Measurements from ENCODE around the gene AHNAK2.

Gene AHNAK2

GRCh38 chr14:104983231-104983721 lies 5.1 kb upstream of the AHNAK2 start:
- H3K27ac ChIP-seq, result no peak overlapping the region
- TF ChIP-seq CTCF (conservative IDR thresholded peaks at IDR 0.05), result no peak

- no peak for TF ChIP-seq CTCF (conservative IDR thresholded peaks at IDR 0.05)
- H3K27ac ChIP-seq, result no peak overlapping the region
Observed at GRCh38 chr14:104982548-104983230, 4.5 kb upstream of the AHNAK2 start.

GRCh38 chr14:104981699-104982541 lies 3.7 kb upstream of the AHNAK2 start:
- no peak overlapping the region for H3K27ac ChIP-seq
- no peak for TF ChIP-seq CTCF (conservative IDR thresholded peaks at IDR 0.05)

GRCh38 chr14:104980611-104981531 lies 2.7 kb upstream of the AHNAK2 start:
- TF ChIP-seq CTCF (conservative IDR thresholded peaks at IDR 0.05), result no peak
- peak overlapping the region; percentile 67 for H3K27ac ChIP-seq

- no peak for TF ChIP-seq CTCF (conservative IDR thresholded peaks at IDR 0.05)
- peak overlapping the region; percentile 67 for H3K27ac ChIP-seq
Observed at GRCh38 chr14:104979758-104980610, 1.8 kb upstream of the AHNAK2 start.

- TF ChIP-seq CTCF (conservative IDR thresholded peaks at IDR 0.05), result no peak
- H3K27ac ChIP-seq, result peak overlapping the region; percentile 67
Observed at GRCh38 chr14:104978746-104979691, 845 bp upstream of the AHNAK2 start.

All from VCaP (cell line).